Measurements from ENCODE around the gene CDK6. TPM values are rescaled to one million over a fixed set of nuclear protein-coding genes. Genes with fewer than 3 reads are reported as not detected.

The CDK6 gene
- total RNA-seq, 1 donor from 2014 or later: 6.0 TPM

DNA sequence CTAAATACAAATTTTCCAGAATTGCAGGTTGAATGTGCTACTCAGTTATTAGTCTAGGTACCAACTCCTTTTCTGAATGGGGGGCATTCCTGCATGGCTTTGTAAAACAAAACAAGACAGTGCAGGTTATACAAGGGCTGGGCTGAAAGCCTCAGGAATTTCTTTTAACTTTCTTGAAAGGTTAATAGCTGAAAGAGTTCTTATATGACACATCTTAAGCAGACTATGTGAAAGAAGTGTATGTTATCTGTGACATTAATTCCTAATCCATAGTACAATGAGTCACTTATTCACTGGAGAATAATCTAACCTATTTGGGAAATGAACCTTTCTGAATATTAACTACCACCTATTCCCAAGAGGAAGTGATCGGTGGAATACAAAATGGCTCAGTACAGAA, 130.5 kb downstream of the CDK6 start:
- Histone ChIP-seq H2AFZ (replicated peaks) (no peak overlapping the region), H3K36me3 (no peaks in the 10 kb centered on the region), H3K4me2 (no peak overlapping the region), H3F3A (ENCODE audit: low read depth) (no peaks in the 10 kb centered on the region), H3K4me1 (no peaks in the 10 kb centered on the region), H3K9me3 (ENCODE audit: low read depth) (no peaks in the 10 kb centered on the region), H3K27ac (no peak overlapping the region), H3K9ac (no peak overlapping the region), H4K20me1 (ENCODE audit: low read depth) (no peaks in the 10 kb centered on the region), H3K79me2 (ENCODE audit: low read depth) (no peaks in the 10 kb centered on the region), H3K27me3 (no peaks in the 10 kb centered on the region), H3K4me3 (no peak overlapping the region)
- H3K27ac Mint-ChIP-seq: no peak overlapping the region
- H3K4me1 Mint-ChIP-seq: peaks cover 6% of the 10 kb centered on the region
- no peak for DNase-seq (ENCODE audit: low spot score)
- peaks cover 24% of the 10 kb centered on the region for H3K36me3 Mint-ChIP-seq
- no peak for TF ChIP-seq EZH2phosphoT487 (IDR thresholded peaks at IDR 0.05)
- no peak for TF ChIP-seq EZH2 (IDR thresholded peaks at IDR 0.05)
- TF ChIP-seq, protein P1, sequence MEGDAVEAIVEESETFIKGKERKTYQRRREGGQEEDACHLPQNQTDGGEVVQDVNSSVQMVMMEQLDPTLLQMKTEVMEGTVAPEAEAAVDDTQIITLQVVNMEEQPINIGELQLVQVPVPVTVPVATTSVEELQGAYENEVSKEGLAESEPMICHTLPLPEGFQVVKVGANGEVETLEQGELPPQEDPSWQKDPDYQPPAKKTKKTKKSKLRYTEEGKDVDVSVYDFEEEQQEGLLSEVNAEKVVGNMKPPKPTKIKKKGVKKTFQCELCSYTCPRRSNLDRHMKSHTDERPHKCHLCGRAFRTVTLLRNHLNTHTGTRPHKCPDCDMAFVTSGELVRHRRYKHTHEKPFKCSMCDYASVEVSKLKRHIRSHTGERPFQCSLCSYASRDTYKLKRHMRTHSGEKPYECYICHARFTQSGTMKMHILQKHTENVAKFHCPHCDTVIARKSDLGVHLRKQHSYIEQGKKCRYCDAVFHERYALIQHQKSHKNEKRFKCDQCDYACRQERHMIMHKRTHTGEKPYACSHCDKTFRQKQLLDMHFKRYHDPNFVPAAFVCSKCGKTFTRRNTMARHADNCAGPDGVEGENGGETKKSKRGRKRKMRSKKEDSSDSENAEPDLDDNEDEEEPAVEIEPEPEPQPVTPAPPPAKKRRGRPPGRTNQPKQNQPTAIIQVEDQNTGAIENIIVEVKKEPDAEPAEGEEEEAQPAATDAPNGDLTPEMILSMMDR (IDR thresholded peaks at IDR 0.05): no peak
- H3K4me3 Mint-ChIP-seq: no peak overlapping the region
- peaks cover 11% of the 10 kb centered on the region for H3K9me3 Mint-ChIP-seq
- peaks cover 2% of the 10 kb centered on the region for H3K27me3 Mint-ChIP-seq (ENCODE audit: insufficient read depth, low read depth)

DNA sequence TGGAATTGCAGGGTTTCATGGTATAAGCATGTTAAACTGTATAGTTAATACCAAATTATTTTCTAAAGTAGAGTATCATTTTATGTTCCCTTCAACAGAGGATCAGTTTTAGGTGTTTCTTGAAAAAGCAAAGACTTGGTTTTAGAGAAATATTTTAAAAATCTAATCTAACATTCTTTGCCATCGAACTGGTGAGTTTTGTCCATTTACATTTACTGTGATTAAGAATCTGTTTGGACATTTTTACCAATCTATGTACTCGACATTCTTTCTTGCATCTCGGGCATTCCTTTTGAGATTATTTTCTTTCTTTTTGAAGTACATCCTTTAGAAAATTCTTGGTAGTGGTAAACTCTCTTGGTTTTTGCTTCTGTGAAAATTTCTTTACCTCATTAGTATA, 131.5 kb downstream of the CDK6 start:
- Mint-ChIP-seq H3K27ac (no peak overlapping the region), H3K4me3 (no peak overlapping the region), H3K9me3 (peaks cover 11% of the 10 kb centered on the region), H3K36me3 (peaks cover 20% of the 10 kb centered on the region), H3K27me3 (ENCODE audit: insufficient read depth, low read depth) (peaks cover 2% of the 10 kb centered on the region), H3K4me1 (peaks cover 14% of the 10 kb centered on the region)
- DNase-seq (ENCODE audit: low spot score): no peak
- no peaks in the 10 kb centered on the region for H3K4me1 ChIP-seq
- no peak overlapping the region for H3K4me3 ChIP-seq
- no peaks in the 10 kb centered on the region for H3K27me3 ChIP-seq
- H4K20me1 ChIP-seq (ENCODE audit: low read depth): no peaks in the 10 kb centered on the region
- TF ChIP-seq, protein P1 (IDR thresholded peaks at IDR 0.05): no peak
- TF ChIP-seq EZH2phosphoT487 (IDR thresholded peaks at IDR 0.05) (no peak), EZH2 (IDR thresholded peaks at IDR 0.05) (no peak)
- H3K27ac ChIP-seq: no peak overlapping the region
- H3K9me3 ChIP-seq (ENCODE audit: low read depth): no peaks in the 10 kb centered on the region
- H3K4me2 ChIP-seq: no peak overlapping the region
- H3K79me2 ChIP-seq (ENCODE audit: low read depth): no peaks in the 10 kb centered on the region
- H3K36me3 ChIP-seq: no peaks in the 10 kb centered on the region
- no peak overlapping the region for H3K9ac ChIP-seq
- H2AFZ ChIP-seq (replicated peaks): no peak overlapping the region
- H3F3A ChIP-seq (ENCODE audit: low read depth): no peaks in the 10 kb centered on the region

GRCh38 chr7:92702535-92702934, 133.8 kb downstream of the CDK6 start:
- Histone ChIP-seq H3K4me3 (no peak overlapping the region), H3K9me3 (ENCODE audit: low read depth) (no peaks in the 10 kb centered on the region), H2AFZ (replicated peaks) (no peak overlapping the region), H3K9ac (no peak overlapping the region), H3K27ac (no peak overlapping the region), H3K4me2 (no peak overlapping the region), H4K20me1 (ENCODE audit: low read depth) (no peaks in the 10 kb centered on the region), H3F3A (ENCODE audit: low read depth) (no peaks in the 10 kb centered on the region), H3K4me1 (peaks cover 6% of the 10 kb centered on the region), H3K79me2 (ENCODE audit: low read depth) (no peaks in the 10 kb centered on the region), H3K36me3 (no peaks in the 10 kb centered on the region), H3K27me3 (no peaks in the 10 kb centered on the region)
- H3K4me3 Mint-ChIP-seq: no peak overlapping the region
- H3K36me3 Mint-ChIP-seq: peaks cover 20% of the 10 kb centered on the region
- no peak for TF ChIP-seq EZH2phosphoT487 (IDR thresholded peaks at IDR 0.05)
- no peak for TF ChIP-seq EZH2 (IDR thresholded peaks at IDR 0.05)
- TF ChIP-seq, protein P1 (IDR thresholded peaks at IDR 0.05): no peak
- no peak for DNase-seq (ENCODE audit: low spot score)
- H3K27me3 Mint-ChIP-seq (ENCODE audit: insufficient read depth, low read depth): peaks cover 2% of the 10 kb centered on the region
- H3K27ac Mint-ChIP-seq: no peak overlapping the region
- peaks cover 11% of the 10 kb centered on the region for H3K9me3 Mint-ChIP-seq
- H3K4me1 Mint-ChIP-seq: peaks cover 36% of the 10 kb centered on the region

All from neural progenitor cell (in vitro differentiated cells).